ENCODE data around the gene TRIM8. TPM values are rescaled to one million over a fixed set of nuclear protein-coding genes. Genes with fewer than 3 reads are reported as not detected.

Gene TRIM8
- total RNA-seq, 1 experiment from 2014 or later, result 91.6 TPM

- no peak overlapping the region for H3K4me3 ChIP-seq (replicated peaks in 1 of 2; ENCODE audit: low read depth in 1 of 2, low read length in 2 of 2)
- ATAC-seq, result no peak
- H4K20me1 ChIP-seq (ENCODE audit: insufficient read depth), result no peaks in the 10 kb centered on the region
- no peaks in the 10 kb centered on the region for H3K36me3 ChIP-seq (ENCODE audit: control insufficient read depth in 1 of 2, insufficient read depth in 2 of 2, low read length in 2 of 2)
- no peak overlapping the region for H2AFZ ChIP-seq (ENCODE audit: low read depth, low read length, poor library complexity, severe bottlenecking)
- no peak for DNase-seq (ENCODE audit: low read depth, low spot score)
- TF ChIP-seq CEBPB (IDR thresholded peaks at IDR 0.05; ENCODE audit: low read depth), result no peak
- TF ChIP-seq CTCF (IDR thresholded peaks at IDR 0.05 in 2 of 3, conservative IDR thresholded peaks at IDR 0.05 in 1 of 3; ENCODE audit: borderline replicate concordance in 1 of 3, insufficient read depth in 1 of 3, low read depth in 2 of 3, low read length in 2 of 3), result no peak
- no peak for TF ChIP-seq SP1 (IDR thresholded peaks at IDR 0.05; ENCODE audit: low read depth)
- no peak for TF ChIP-seq POLR2AphosphoS5 (IDR thresholded peaks at IDR 0.05; ENCODE audit: low read depth, low read length)
- no peak for TF ChIP-seq ZNF274 (IDR thresholded peaks at IDR 0.05; ENCODE audit: low read depth, low read length)
- TF ChIP-seq EZH2phosphoT487 (IDR thresholded peaks at IDR 0.05; ENCODE audit: borderline replicate concordance), result no peak
- no peak for TF ChIP-seq ELF1 (IDR thresholded peaks at IDR 0.05; ENCODE audit: borderline replicate concordance, low read depth)
- no peak for TF ChIP-seq CBX3 (IDR thresholded peaks at IDR 0.05; ENCODE audit: low read depth)
- no peak for TF ChIP-seq YY1 (IDR thresholded peaks at IDR 0.05; ENCODE audit: extremely low read depth, insufficient replicate concordance, low read depth, low read length)
- no peak for TF ChIP-seq ZBTB33 (IDR thresholded peaks at IDR 0.05; ENCODE audit: extremely low read depth, insufficient replicate concordance, low read length)
- TF ChIP-seq JUND (IDR thresholded peaks at IDR 0.05), result no peak
- no peak for TF ChIP-seq ATF3 (IDR thresholded peaks at IDR 0.05)
- no peak for TF ChIP-seq REST (IDR thresholded peaks at IDR 0.05; ENCODE audit: low read depth)
- TF ChIP-seq EGR1 (IDR thresholded peaks at IDR 0.05; ENCODE audit: low read depth), result no peak
- no peak for TF ChIP-seq MAX (IDR thresholded peaks at IDR 0.05)
- no peak for TF ChIP-seq FOSL1 (IDR thresholded peaks at IDR 0.05; ENCODE audit: low read depth)
- no peak for TF ChIP-seq EZH2 (IDR thresholded peaks at IDR 0.05)
- no peak for TF ChIP-seq TCF7L2 (IDR thresholded peaks at IDR 0.05; ENCODE audit: borderline replicate concordance, extremely low read depth, insufficient read depth, insufficient read length)
- H3K9me2 ChIP-seq (ENCODE audit: insufficient read depth), result no peaks in the 10 kb centered on the region
- POLR2A ChIA-PET, result no interaction called here
- H3K4me1 ChIP-seq (ENCODE audit: control insufficient read depth in 1 of 2, insufficient read depth in 2 of 2, low read length in 2 of 2), result peaks cover 23 to 30% of the 10 kb centered on the region in 2 experiments
- intact Hi-C loops (cut with micrococcal nuclease), result no loop called here
- no peak overlapping the region for H3K9ac ChIP-seq (ENCODE audit: low read length)
- no TSS peak for BruUV-seq (replicated peaks)
- RAD21 ChIA-PET (ENCODE audit: low non-redundant PET in 1 of 2, low total read pairs in 2 of 2, uncharacterized antibody in 2 of 2, unreplicated experiment in 2 of 2), result no interaction called here
- no peaks in the 10 kb centered on the region for H3K79me2 ChIP-seq (ENCODE audit: insufficient read depth, low read length)
- H3K27me3 ChIP-seq (ENCODE audit: insufficient read depth, low read length), result no peaks in the 10 kb centered on the region
- CTCF ChIA-PET, result no interaction called here
- no peaks in the 10 kb centered on the region for H3K9me3 ChIP-seq (ENCODE audit: control insufficient read depth in 1 of 2, insufficient read depth in 1 of 2, low read depth in 1 of 2, low read length in 2 of 2)
- no peak overlapping the region for H3K27ac ChIP-seq (ENCODE audit: low read depth, low read length)
- no peak overlapping the region for H3K4me2 ChIP-seq (ENCODE audit: low read length)
Observed at GRCh38 chr10:102624094-102624493, 20.2 kb upstream of the TRIM8 start.
